ENCODE measurements around the gene BCL7B. TPM values are rescaled to one million over a fixed set of nuclear protein-coding genes. Genes with fewer than 3 reads are reported as not detected.
A peak's percentile ranks its signal among the peaks of the same experiment; 100 is the strongest.

The BCL7B gene
- total and polyA plus RNA-seq, 2 of the 13 experiments (the other 11 are each of a cell fraction or from before 2014, with no cell fraction given) = 24.3 to 38.2 TPM

DNA sequence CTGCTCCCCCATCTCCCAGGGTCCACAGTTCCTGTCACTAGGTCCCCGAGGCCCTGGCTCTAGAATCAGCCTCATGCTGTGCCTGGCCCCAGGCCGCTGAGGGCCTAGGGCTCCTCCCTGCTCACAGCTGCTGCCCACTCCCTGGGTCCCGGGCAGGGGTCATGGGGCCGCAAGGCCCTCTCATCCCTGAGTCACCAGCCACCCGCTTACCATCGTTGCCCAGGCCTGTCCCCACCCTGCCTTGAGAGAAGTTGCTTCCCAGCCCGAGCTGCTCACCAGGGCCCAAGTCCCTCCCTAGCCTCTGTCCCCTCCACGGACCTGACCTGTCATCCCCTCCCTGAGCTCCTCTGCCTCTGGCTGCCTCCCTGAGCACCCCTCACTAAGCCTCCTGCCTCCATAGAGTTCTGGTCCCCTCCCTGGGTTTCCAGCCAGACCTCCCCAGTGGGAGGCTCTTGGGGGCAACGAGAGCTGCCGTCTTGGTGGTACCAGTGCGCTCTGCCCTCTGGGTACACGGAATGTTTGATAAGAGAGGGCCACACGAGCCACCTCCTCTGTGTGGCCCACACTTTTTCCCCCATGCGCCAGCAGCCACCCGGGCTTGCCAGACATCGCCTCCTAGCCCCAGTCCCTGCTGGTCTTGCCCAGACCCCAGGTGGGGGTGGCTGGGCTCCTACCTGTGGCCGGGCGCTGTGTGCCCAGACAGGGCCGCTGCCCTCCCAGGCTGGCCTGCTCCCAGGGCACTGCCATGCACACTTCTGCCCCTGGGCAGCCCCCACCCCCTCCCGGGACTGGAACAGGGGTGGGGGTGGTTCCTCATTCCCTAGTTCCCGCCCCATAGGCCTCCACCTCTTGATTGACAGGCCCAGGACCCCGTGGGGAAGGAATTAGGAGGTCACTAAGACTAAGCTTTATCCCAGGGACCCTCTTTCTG is 45.5 kb upstream of the BCL7B start (continued):
- TF ChIP-seq, protein P1, sequence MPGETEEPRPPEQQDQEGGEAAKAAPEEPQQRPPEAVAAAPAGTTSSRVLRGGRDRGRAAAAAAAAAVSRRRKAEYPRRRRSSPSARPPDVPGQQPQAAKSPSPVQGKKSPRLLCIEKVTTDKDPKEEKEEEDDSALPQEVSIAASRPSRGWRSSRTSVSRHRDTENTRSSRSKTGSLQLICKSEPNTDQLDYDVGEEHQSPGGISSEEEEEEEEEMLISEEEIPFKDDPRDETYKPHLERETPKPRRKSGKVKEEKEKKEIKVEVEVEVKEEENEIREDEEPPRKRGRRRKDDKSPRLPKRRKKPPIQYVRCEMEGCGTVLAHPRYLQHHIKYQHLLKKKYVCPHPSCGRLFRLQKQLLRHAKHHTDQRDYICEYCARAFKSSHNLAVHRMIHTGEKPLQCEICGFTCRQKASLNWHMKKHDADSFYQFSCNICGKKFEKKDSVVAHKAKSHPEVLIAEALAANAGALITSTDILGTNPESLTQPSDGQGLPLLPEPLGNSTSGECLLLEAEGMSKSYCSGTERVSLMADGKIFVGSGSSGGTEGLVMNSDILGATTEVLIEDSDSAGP (CRISPR knock-in tag; IDR thresholded peaks at IDR 0.05; ENCODE audit: borderline replicate concordance) = peak; percentile 53
- TF ChIP-seq HCFC1 (IDR thresholded peaks at IDR 0.05; ENCODE audit: low read depth, low read length) (no peak), ZNF674 (CRISPR knock-in tag; IDR thresholded peaks at IDR 0.05; ENCODE audit: low read depth) (no peak), SALL1 (CRISPR knock-in tag; IDR thresholded peaks at IDR 0.05) (0 out of 2 replicates have a peak, but pooled peaks have one; percentile 24), PTBP1 (IDR thresholded peaks at IDR 0.05; ENCODE audit: low read depth, low read length, poor library complexity, severe bottlenecking) (no peak), ZNF44 (CRISPR knock-in tag; IDR thresholded peaks at IDR 0.05) (no peak), MTF2 (CRISPR knock-in tag; IDR thresholded peaks at IDR 0.05; ENCODE audit: borderline replicate concordance) (no peak), HHEX (CRISPR knock-in tag; IDR thresholded peaks at IDR 0.05) (no peak), ETV5 (CRISPR knock-in tag; IDR thresholded peaks at IDR 0.05; ENCODE audit: borderline replicate concordance) (no peak), NCOA5 (CRISPR knock-in tag; IDR thresholded peaks at IDR 0.05) (no peak), ZC3H13 (CRISPR knock-in tag; IDR thresholded peaks at IDR 0.05) (no peak), PHF5A (CRISPR knock-in tag; IDR thresholded peaks at IDR 0.05; ENCODE audit: low read depth, unreplicated experiment) (no peak), ATF1 (CRISPR knock-in tag; IDR thresholded peaks at IDR 0.05) (no peak), ZNF816 (CRISPR knock-in tag; IDR thresholded peaks at IDR 0.05; ENCODE audit: borderline replicate concordance) (no peak), ZKSCAN1 (IDR thresholded peaks at IDR 0.05; ENCODE audit: low read length) (no peak), FOXK2 (IDR thresholded peaks at IDR 0.05) (no peak), HOXA3 (CRISPR knock-in tag; IDR thresholded peaks at IDR 0.05) (no peak), ZNF451 (CRISPR knock-in tag; IDR thresholded peaks at IDR 0.05) (no peak), SAP130 (CRISPR knock-in tag; IDR thresholded peaks at IDR 0.05; ENCODE audit: low read depth) (no peak), ZNF138 (CRISPR knock-in tag; IDR thresholded peaks at IDR 0.05; ENCODE audit: low read depth) (no peak), FOSL1 (CRISPR knock-in tag; IDR thresholded peaks at IDR 0.05; ENCODE audit: borderline replicate concordance) (no peak)
- TF ChIP-seq, protein P2, sequence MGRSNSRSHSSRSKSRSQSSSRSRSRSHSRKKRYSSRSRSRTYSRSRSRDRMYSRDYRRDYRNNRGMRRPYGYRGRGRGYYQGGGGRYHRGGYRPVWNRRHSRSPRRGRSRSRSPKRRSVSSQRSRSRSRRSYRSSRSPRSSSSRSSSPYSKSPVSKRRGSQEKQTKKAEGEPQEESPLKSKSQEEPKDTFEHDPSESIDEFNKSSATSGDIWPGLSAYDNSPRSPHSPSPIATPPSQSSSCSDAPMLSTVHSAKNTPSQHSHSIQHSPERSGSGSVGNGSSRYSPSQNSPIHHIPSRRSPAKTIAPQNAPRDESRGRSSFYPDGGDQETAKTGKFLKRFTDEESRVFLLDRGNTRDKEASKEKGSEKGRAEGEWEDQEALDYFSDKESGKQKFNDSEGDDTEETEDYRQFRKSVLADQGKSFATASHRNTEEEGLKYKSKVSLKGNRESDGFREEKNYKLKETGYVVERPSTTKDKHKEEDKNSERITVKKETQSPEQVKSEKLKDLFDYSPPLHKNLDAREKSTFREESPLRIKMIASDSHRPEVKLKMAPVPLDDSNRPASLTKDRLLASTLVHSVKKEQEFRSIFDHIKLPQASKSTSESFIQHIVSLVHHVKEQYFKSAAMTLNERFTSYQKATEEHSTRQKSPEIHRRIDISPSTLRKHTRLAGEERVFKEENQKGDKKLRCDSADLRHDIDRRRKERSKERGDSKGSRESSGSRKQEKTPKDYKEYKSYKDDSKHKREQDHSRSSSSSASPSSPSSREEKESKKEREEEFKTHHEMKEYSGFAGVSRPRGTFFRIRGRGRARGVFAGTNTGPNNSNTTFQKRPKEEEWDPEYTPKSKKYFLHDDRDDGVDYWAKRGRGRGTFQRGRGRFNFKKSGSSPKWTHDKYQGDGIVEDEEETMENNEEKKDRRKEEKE (IDR thresholded peaks at IDR 0.05) = no peak
- TF ChIP-seq, protein P3, sequence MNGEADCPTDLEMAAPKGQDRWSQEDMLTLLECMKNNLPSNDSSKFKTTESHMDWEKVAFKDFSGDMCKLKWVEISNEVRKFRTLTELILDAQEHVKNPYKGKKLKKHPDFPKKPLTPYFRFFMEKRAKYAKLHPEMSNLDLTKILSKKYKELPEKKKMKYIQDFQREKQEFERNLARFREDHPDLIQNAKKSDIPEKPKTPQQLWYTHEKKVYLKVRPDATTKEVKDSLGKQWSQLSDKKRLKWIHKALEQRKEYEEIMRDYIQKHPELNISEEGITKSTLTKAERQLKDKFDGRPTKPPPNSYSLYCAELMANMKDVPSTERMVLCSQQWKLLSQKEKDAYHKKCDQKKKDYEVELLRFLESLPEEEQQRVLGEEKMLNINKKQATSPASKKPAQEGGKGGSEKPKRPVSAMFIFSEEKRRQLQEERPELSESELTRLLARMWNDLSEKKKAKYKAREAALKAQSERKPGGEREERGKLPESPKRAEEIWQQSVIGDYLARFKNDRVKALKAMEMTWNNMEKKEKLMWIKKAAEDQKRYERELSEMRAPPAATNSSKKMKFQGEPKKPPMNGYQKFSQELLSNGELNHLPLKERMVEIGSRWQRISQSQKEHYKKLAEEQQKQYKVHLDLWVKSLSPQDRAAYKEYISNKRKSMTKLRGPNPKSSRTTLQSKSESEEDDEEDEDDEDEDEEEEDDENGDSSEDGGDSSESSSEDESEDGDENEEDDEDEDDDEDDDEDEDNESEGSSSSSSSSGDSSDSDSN (CRISPR knock-in tag; IDR thresholded peaks at IDR 0.05) = peak; percentile 34; the same call in 1 of the 2 replicates
- TF ChIP-seq, protein P4, sequence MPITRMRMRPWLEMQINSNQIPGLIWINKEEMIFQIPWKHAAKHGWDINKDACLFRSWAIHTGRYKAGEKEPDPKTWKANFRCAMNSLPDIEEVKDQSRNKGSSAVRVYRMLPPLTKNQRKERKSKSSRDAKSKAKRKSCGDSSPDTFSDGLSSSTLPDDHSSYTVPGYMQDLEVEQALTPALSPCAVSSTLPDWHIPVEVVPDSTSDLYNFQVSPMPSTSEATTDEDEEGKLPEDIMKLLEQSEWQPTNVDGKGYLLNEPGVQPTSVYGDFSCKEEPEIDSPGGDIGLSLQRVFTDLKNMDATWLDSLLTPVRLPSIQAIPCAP (CRISPR knock-in tag; IDR thresholded peaks at IDR 0.05; ENCODE audit: low read depth) = no peak
